Measurements from ENCODE around the gene HPCAL4.

Gene HPCAL4

DNA sequence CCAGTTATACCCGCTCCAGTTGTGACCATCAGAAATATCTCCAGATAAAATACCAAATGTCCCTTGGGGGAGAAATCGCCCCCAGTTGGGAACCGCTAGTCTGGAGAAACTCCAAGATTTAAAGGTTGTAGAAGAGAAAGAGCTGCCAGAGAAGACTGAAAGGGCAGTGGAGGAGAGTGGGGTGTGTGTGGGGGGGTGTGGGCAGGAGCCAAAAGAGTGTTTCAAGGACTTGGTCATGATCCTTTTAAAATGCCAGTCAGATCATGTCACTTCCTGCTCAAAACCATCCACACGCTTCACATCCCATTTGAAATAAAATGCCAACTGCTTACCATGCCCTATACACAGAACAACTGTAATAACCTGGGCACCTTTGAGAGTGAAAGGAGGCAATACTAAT lies 48.4 kb downstream of the HPCAL4 start:
- Histone ChIP-seq H3K36me3 (ENCODE audit: control insufficient read depth in 2 of 2, insufficient read depth in 1 of 2, low read length in 2 of 2) (no peaks in the 10 kb centered on the region), H3K9me3 (ENCODE audit: control insufficient read depth, insufficient read depth, low read depth, low read length) (no peaks in the 10 kb centered on the region), H3K27ac (ENCODE audit: extremely low read depth, low read depth, low read length) (no peak overlapping the region), H3K4me3 (ENCODE audit: low read depth, low read length) (no peak overlapping the region), H3K4me1 (ENCODE audit: control insufficient read depth, insufficient read depth, low read length) (no peaks in the 10 kb centered on the region)
- POLR2A ChIA-PET = no interaction called here
- TF ChIP-seq EGR2 (tag by site-specific recombination; IDR thresholded peaks at IDR 0.05; ENCODE audit: low read depth) (peak; percentile 73), ZNF341 (tag by site-specific recombination; IDR thresholded peaks at IDR 0.05; ENCODE audit: low read depth) (no peak), ZIC2 (tag by site-specific recombination; IDR thresholded peaks at IDR 0.05) (no peak), ZFHX2 (tag by site-specific recombination; conservative IDR thresholded peaks at IDR 0.05) (peak; percentile 73)
- TF ChIP-seq, protein P1, sequence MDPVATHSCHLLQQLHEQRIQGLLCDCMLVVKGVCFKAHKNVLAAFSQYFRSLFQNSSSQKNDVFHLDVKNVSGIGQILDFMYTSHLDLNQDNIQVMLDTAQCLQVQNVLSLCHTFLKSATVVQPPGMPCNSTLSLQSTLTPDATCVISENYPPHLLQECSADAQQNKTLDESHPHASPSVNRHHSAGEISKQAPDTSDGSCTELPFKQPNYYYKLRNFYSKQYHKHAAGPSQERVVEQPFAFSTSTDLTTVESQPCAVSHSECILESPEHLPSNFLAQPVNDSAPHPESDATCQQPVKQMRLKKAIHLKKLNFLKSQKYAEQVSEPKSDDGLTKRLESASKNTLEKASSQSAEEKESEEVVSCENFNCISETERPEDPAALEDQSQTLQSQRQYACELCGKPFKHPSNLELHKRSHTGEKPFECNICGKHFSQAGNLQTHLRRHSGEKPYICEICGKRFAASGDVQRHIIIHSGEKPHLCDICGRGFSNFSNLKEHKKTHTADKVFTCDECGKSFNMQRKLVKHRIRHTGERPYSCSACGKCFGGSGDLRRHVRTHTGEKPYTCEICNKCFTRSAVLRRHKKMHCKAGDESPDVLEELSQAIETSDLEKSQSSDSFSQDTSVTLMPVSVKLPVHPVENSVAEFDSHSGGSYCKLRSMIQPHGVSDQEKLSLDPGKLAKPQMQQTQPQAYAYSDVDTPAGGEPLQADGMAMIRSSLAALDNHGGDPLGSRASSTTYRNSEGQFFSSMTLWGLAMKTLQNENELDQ (tag by site-specific recombination; IDR thresholded peaks at IDR 0.05; ENCODE audit: low read depth) = no peak
- CTCF ChIA-PET = interaction anchor here (4.2 kb wide), 1 partner anchor 16 kb away, joined by 21 read pairs; no protein-coding TSS in a partner anchor

DNA sequence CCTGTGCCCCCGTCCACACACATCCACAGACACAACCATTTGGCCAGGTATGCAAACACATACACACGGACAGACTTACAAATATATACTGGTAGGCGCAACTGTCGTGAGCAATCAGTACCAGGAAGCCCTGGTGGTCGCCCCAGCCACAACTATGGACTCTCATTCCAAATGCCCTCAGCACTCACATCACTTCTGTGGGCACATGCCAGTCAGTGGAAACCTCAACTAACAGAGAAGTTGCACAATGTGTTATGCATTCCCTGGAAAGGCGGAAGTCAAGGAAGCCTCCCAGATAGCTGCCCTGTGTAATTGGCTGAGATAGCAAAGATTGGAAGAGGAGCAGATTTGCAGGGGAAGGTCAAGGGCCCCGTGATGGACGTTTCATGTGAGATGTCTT lies 50.4 kb downstream of the HPCAL4 start:
- ChIA-PET CTCF (interaction anchor here (0.9 to 4.2 kb wide), 6 partner anchors 13 to 35 kb away, joined by 3 to 21 read pairs (median 6); no protein-coding TSS in a partner anchor), POLR2A (interaction anchor here (1.8 kb wide), 1 partner anchor 35 kb away, joined by 5 read pairs; no protein-coding TSS in a partner anchor)
- TF ChIP-seq OVOL3 (tag by site-specific recombination; IDR thresholded peaks at IDR 0.05) = no peak
- no peak for TF ChIP-seq ZNF654 (tag by site-specific recombination; IDR thresholded peaks at IDR 0.05; ENCODE audit: low read depth)
- no peak for TF ChIP-seq ZNF626 (tag by site-specific recombination; IDR thresholded peaks at IDR 0.05)
- TF ChIP-seq GLI2 (tag by site-specific recombination; IDR thresholded peaks at IDR 0.05; ENCODE audit: borderline replicate concordance, low read depth) = no peak
- no peak for TF ChIP-seq ZNF391 (tag by site-specific recombination; IDR thresholded peaks at IDR 0.05; ENCODE audit: borderline replicate concordance, low read depth)
- TF ChIP-seq ZNF354C (tag by site-specific recombination; IDR thresholded peaks at IDR 0.05; ENCODE audit: borderline replicate concordance, low read depth) = no peak
- no peak for TF ChIP-seq ZNF174 (tag by site-specific recombination; IDR thresholded peaks at IDR 0.05)
- no peak for TF ChIP-seq ZNF514 (tag by site-specific recombination; IDR thresholded peaks at IDR 0.05)
- TF ChIP-seq, protein P2, sequence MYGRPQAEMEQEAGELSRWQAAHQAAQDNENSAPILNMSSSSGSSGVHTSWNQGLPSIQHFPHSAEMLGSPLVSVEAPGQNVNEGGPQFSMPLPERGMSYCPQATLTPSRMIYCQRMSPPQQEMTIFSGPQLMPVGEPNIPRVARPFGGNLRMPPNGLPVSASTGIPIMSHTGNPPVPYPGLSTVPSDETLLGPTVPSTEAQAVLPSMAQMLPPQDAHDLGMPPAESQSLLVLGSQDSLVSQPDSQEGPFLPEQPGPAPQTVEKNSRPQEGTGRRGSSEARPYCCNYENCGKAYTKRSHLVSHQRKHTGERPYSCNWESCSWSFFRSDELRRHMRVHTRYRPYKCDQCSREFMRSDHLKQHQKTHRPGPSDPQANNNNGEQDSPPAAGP (tag by site-specific recombination; IDR thresholded peaks at IDR 0.05) = no peak
- TF ChIP-seq, protein P3, sequence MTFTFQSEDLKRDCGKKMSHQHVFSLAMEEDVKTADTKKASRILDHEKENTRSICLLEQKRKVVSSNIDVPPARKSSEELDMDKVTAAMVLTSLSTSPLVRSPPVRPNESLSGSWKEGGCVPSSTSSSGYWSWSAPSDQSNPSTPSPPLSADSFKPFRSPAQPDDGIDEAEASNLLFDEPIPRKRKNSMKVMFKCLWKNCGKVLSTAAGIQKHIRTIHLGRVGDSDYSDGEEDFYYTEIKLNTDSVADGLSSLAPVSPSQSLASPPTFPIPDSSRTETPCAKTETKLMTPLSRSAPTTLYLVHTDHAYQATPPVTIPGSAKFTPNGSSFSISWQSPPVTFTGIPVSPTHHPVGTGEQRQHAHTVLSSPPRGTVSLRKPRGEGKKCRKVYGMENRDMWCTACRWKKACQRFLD (tag by site-specific recombination; IDR thresholded peaks at IDR 0.05) = no peak
- no peak for TF ChIP-seq GLI4 (tag by site-specific recombination; IDR thresholded peaks at IDR 0.05)
- no peak for TF ChIP-seq ZBTB7A (tag by site-specific recombination; IDR thresholded peaks at IDR 0.05; ENCODE audit: low read depth)
- no peak for TF ChIP-seq ZNF335 (tag by site-specific recombination; conservative IDR thresholded peaks at IDR 0.05)
- TF ChIP-seq, protein P4, sequence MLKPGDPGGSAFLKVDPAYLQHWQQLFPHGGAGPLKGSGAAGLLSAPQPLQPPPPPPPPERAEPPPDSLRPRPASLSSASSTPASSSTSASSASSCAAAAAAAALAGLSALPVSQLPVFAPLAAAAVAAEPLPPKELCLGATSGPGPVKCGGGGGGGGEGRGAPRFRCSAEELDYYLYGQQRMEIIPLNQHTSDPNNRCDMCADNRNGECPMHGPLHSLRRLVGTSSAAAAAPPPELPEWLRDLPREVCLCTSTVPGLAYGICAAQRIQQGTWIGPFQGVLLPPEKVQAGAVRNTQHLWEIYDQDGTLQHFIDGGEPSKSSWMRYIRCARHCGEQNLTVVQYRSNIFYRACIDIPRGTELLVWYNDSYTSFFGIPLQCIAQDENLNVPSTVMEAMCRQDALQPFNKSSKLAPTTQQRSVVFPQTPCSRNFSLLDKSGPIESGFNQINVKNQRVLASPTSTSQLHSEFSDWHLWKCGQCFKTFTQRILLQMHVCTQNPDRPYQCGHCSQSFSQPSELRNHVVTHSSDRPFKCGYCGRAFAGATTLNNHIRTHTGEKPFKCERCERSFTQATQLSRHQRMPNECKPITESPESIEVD (tag by site-specific recombination; IDR thresholded peaks at IDR 0.05) = no peak
- no peak for TF ChIP-seq ZNF138 (tag by site-specific recombination; IDR thresholded peaks at IDR 0.05; ENCODE audit: borderline replicate concordance)
- no peak for TF ChIP-seq GLIS2 (tag by site-specific recombination; IDR thresholded peaks at IDR 0.05)
- TF ChIP-seq, protein P5, sequence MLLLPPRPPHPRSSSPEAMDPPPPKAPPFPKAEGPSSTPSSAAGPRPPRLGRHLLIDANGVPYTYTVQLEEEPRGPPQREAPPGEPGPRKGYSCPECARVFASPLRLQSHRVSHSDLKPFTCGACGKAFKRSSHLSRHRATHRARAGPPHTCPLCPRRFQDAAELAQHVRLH (tag by site-specific recombination; IDR thresholded peaks at IDR 0.05) = no peak
- no peak for TF ChIP-seq ZNF585B (tag by site-specific recombination; IDR thresholded peaks at IDR 0.05)
- TF ChIP-seq KLF9 (tag by site-specific recombination; IDR thresholded peaks at IDR 0.05; ENCODE audit: low read depth) = no peak
- no peak for TF ChIP-seq EGR2 (tag by site-specific recombination; IDR thresholded peaks at IDR 0.05; ENCODE audit: low read depth)
- Histone ChIP-seq H3K4me3 (ENCODE audit: low read depth, low read length) (no peak overlapping the region), H3K36me3 (ENCODE audit: control insufficient read depth in 2 of 2, insufficient read depth in 1 of 2, low read length in 2 of 2) (no peaks in the 10 kb centered on the region), H3K27ac (ENCODE audit: extremely low read depth, low read depth, low read length) (no peak overlapping the region), H3K9me3 (ENCODE audit: control insufficient read depth, insufficient read depth, low read depth, low read length) (no peaks in the 10 kb centered on the region), H3K4me1 (ENCODE audit: control insufficient read depth, insufficient read depth, low read length) (no peaks in the 10 kb centered on the region)

Data from HEK293 (cell line).